Activated naive CD4-positive, alpha-beta T cell treated with Interleukin-2 at 50 U/mL for 16 hours (primary cell): ENCODE data around the gene RHBDD3.

Experiments
- DNase-seq: peaks from one replicate; pipeline ENCODE4 v3.0.0-alpha.2; 2020

The RHBDD3 gene

DNA sequence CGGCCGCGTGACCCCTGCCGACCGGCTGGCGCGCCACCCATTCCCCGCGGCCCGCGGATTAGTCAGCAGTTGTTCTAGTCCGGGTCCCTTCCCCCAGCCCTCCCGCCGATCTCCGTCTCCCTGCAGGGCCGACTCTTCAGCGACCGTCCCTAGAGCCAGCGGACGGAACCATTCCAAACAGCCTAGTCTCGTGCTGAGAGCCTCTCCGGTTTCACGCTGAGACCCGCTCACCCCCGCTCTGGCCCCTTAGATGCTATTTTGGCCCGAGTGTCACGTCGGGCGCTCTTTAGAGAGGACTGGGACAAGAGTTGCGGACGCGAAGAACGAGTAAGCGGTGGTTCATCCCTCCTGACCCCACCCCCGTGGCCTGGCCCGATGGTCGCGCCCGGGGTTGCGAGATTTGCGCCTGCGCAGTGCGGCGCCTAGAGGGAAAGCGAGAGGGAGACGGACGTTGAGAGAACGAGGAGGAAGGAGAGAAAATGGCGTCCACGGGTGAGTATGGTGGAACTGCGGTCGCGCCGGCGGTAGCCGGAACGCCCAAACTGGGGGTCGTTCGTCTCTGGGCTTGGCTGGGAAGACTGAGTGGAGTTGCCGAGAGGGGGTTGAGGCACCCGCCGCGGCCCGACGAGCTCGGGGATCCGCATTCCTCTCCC, at the start of gene RHBDD3, which contains the start of gene EWSR1:
RHBDD3 (minus strand) TSS at position 124 of the 653 bp plus-strand sequence. CDS start 2,355 bp downstream, outside the sequence.
EWSR1 (plus strand) TSS at position 411 of the 653 bp plus-strand sequence; CDS start at position 480, 69 bp downstream.
- peak; percentile 96 for DNase-seq

DNA sequence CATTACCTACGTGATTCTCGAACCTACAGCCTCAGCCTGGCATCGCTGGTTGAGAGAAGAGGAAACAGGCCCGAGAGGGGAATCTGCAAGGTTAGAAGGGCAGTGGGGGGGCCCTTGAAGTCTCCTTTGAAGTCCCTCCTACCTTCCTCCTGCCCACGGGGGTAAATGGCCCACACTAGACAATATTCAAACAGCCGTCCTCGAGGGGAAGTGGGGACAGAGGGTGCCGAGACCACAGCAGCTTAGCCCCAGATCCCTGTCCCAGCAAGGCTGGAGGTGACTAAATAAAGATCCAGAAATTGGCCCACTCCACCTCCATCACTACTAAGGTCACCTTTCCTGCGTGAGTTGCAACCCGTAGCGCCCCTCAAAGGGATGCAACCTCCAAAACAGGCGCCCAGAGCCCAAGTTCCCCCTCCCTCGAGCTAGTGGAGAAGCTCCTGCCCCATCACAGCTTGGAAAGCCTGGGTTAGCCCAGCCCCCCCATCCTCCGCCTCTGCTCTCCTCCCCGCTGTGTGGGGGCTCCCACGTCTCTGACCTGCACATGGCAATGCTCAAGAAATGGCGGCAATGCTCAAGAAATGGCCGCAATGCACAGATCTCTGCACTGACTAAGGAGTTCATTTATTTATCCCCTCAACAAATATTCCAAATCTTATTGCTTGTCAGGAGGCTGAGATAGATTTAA, 48.5 kb upstream of the RHBDD3 start:
- DNase-seq, result no peak

DNA sequence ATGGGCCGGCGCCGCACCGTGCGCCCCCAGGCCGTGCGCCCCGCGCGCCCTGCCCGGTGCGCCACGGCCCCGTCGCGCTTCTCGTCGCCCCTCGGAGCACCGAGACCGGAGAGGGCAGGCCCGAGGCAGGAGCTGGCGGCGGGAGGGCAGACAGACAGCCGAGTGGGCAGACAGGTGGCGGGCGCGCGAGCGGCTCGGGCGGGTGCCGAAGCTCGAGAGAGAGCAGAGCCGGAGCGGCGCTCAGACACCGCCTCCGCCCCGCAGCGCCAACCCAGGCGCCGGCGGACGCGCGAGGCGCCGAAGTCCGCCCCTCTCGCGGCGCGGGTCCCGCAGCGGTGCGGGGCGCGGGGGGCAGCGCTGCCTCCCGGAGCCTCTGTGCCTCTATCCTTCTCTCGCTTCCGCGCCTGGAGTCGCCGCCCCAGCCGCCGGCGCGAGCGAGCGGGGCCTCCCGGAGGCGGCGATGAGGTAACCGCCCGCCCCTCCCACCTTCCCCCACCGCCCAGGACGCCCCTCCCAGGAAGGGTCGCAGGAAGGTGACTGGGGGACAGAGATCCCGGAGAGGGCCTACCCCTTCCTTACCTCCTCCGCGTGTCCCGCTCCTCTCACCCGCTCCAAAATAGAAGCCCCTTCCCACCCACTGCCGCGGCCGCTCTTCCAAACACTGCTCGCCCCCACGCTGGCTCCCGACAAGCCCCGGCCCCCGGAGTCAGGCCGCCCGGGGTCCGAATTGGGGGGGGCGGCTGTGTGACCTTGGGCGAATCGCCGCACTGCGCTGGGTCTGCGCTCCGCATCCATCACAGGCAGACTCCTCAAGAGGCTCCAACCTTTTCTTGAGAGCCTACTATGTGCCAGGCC, 47.7 kb upstream of the RHBDD3 start, which contains the start of gene RASL10A:
RASL10A (minus strand) TSS at position 412 of the 855 bp plus-strand sequence. CDS start 451 bp downstream, outside the sequence.
- DNase-seq, result no peak

DNA sequence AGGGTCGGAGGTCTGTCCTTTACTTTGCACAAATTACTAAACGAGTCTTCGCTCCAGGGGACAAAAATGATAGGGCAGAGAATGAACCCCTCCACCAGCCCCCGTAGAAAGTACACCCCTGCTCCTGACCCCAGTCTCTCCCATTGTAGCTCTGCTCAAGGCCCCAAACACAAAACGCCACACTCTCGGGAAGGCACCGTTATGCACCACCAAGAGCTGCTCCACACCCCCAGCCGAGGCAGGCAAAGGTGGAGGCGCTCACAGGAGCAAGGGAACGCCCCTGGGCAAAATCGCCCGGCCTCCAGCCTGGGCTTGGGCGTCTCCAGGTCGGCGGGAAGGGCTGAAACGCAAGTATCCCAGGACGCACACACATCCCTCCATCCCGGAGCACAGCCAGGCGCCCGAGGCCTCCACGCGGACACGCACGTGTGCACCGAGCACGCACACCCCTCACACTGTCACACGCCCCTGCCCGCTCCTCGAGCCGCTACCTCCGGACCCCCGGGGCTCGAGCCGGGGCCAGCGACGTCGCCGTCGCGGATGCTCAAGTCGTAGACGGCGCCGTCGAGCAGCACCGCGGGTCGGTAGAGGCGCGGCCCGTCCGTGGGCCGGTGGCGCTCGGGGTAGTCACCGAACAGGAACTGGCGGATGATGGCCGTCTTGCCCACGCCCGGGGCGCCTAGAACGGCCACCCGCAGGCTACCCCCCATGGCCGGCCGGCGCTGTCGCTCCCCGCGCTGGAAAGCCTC, 46.9 kb upstream of the RHBDD3 start:
- no peak for DNase-seq

DNA sequence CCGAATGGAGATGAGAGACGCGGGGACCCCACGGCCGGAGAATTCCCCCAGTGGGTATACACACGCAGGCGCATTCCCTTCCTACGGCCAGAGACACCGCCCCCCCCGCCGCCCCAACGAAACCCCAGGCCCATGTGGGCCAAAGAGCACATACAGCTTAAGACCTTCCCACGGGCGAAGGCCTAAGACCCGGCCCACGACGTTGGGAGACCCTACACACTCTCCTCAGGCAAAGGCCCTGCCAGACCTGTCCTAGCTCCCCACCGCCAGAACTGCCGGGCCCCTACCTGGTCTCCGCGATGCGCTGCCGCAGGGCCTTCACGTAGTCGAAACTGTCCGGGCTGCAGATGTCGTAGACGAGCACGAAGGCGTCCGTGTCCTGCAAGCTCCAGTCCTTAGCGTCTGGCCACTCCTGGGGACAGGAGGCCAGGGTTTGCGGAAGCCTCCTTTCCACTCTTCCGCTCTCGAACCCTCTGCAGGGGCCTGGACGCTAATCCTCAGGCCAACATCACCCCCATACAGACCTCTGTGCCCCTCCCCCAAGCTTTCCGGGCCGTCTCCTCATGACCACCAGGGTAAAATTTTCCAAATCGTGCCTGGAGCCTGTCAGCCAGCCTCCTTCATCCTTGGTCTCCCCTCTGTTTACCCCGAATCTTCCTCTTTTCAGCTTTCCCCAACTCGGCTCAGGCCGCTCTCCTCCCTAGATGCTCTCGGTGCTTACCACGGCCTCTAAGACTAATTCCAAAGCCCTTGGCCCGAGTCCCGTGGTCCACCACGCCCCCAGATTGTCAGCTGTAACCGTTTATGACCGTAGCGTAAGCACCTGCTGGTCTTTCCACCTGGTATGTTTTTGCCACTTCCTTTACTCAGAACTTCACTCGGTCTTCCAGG, 46.0 kb upstream of the RHBDD3 start:
- DNase-seq, result no peak

DNA sequence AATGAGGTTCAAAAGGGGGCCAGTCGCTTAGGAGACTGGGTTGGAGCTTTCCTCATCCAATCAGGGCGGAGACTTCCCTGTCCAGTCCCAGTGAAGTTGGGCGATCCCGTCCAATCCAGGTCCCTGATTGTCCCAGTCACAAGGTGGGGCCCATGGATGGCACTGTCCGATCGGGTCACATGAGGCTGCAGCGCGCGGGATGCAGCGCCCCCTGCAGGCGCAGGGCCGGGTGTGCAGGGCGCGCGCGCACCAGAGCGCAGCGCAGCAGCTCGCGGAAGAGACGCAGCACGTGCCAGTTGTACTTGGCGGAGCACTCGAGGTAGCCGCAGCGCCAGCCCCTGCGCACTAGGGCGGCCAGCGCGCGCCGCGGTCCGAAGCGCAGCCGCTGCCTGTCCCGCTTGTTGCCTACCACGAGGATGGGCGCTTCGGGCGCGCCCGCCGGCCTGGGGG, 45.4 kb upstream of the RHBDD3 start:
- DNase-seq, result no peak

DNA sequence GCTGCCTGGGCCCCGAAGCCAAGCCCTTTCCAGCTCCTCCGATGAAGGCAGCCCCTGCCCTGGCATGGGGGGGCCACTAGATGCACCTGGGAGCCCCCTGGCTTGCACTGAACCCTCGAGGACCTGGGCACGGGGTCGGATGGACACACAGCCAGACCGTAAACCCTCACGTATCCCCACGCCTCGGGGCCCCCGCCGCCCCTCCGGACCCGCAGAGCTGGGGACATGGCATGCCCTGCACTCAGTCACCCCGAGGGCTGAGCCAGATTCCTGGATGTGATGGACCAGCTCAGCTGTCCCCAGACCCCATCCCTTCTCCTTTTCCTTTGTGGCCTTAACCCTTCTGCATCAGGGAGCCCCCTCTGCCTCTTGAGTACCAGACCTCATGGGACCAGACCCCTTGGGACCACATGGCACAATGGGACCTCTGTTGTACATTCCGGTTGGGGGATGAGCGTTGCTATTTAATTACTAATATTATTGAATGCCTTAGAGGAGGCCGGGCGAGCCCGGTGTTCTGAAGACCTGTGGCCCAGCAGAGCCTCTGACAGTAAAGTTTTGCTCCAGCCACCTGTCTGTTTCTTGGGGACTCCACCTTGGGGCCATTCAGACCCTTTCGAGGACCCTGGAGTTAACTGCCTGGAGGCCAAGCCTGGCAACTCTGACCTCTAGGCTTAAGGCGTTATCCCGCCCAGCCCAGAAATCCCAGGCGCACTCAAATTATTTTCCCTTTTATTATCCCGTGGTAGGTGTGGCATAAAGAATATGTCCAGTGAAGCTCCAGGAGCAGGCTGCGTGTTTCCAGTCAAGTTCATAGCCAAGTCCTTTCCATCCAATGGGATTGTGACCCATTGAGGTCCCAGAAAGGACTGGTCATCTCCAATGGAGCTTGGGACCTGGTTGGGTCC, 44.7 kb upstream of the RHBDD3 start:
- no peak for DNase-seq

DNA sequence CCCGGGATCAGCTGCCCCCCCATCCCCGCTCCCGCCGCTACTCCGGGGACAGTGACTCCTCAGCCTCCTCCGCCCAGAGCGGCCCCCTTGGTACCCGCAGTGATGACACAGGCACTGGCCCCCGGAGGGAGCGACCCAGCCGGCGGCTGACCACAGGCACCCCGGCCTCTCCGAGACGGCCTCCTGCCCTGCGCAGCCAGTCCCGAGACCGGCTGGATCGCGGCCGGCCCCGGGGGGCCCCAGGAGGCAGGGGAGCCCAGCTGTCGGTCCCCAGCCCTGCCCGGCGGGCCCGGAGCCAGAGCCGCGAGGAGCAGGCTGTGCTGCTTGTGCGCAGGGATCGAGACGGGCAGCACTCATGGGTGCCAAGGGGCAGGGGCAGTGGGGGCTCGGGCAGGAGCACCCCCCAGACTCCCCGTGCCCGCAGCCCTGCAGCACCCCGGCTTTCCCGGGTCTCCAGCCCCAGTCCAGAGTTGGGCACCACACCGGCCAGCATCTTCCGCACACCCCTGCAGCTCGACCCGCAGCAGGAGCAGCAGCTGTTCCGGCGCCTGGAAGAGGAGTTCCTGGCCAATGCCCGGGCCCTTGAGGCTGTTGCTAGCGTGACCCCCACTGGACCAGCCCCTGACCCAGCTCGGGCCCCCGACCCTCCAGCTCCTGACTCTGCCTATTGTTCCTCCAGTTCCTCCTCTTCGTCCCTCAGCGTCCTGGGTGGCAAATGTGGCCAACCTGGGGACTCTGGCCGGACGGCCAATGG, 43.9 kb upstream of the RHBDD3 start:
- DNase-seq, result no peak

DNA sequence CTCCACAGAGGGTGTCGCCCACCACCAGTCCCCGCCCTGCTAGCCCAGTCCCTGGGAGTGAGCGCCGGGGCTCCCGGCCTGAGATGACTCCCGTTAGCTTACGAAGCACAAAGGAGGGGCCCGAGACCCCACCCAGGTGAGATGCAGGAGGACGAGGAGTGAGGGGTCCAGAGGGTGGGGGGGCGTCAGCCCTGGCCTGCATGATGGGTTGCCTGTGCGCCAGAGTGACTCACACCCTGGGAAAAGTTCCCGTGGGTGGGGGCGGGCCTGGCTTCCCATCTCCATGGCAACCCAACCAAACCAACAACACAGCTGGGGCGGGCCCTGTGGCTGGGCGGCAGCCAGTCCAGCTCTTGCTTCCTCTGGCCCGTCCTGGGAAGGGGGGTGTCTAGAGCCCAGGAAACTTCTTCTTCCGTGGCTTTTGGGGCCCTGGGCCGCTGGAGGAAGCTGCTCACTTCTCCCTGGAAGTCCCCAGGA, 43.1 kb upstream of the RHBDD3 start:
- DNase-seq, result peak; percentile 71

DNA sequence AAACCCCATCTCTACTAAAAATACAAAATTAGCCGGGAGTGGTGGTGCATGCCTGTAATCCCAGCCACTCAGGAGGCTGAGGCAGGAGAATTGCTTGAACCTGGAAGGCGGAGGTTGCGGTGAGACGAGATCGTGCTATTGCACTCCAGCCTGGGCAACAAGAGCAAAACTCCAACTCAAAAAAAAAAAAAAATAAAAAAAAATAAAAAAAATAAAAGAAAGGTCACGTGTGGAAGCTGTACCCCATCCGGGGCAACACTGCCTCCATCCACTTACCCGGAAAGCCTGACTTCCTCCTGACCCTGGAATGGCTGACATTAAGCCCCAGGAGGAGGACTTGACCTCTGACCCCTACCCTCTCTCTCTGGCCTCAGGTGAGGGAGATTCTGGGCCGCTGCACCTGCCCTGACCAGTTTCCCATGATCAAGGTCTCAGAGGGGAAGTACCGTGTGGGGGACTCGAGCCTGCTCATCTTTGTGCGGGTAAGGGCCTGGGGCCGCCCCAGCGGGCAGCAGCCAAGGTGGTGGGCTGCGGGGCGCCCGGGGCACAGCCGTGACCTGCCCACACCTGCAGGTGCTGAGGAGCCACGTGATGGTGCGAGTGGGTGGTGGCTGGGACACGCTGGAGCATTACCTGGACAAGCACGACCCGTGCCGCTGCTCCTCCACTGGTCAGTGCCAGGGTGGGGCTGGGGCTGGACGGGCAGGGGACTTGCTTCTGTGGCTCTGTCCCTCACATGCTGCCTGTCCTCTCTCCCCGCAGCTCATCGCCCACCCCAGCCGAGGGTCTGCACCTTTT, 42.5 kb upstream of the RHBDD3 start:
- no peak for DNase-seq

DNA sequence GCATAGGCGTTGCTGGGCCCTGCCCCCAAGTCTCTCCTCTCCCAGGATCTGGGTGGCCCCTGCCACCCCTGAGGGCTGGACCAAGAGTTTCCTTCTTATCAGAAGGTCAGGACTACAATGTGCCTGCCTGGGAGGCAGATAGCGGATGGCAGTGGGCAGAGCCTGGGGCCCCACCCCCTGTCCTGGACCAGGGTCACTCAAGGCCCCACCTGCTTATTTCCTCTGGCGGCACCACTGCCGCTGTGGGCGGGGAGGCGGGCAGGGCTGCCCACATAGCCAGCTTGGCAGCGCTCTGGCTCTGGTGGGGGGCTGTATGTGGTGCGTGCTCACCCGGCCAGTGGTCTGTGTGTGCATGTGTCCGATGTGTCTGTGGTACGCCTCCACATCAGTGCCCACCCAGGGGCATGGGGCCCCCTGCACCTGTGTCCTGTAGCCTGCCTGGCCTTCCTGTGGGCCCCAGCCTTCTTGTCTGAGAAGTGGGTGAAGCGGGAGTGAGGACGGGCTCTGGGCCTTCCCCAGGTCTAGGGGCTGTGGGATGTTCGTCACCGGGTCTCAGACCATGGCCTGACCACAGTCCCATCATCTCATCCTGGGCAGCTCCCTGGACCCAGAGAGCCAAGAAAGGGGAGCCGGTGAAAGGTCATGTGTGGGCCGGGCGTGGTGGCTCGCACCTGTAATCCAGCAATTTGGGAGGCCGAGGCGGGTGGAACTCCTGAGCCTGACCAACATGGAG, 41.7 kb upstream of the RHBDD3 start:
- no peak for DNase-seq

DNA sequence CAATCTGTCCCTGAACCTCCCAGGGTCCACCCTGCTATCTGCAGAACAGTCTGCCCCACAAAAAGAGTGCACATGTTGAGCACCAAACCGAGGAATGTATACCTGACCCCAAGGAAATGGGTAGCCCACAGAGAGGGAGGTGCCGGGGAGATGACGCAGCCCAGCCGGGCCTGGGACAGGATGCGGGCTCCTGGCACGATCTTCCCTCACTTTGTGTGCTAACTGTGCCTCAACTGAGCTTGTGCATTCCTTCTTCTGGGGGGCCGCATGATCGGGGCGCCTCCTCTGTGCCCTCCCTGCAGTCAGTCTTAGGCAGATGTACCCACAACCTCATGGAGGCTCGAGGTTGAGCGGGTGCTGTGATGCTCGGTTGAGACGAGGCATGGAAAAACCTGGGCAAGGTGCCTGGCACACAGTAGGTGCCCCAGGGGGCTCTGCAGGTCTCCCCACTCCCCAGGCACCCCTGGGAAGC, 41.0 kb upstream of the RHBDD3 start:
- peak; percentile 23 for DNase-seq

DNA sequence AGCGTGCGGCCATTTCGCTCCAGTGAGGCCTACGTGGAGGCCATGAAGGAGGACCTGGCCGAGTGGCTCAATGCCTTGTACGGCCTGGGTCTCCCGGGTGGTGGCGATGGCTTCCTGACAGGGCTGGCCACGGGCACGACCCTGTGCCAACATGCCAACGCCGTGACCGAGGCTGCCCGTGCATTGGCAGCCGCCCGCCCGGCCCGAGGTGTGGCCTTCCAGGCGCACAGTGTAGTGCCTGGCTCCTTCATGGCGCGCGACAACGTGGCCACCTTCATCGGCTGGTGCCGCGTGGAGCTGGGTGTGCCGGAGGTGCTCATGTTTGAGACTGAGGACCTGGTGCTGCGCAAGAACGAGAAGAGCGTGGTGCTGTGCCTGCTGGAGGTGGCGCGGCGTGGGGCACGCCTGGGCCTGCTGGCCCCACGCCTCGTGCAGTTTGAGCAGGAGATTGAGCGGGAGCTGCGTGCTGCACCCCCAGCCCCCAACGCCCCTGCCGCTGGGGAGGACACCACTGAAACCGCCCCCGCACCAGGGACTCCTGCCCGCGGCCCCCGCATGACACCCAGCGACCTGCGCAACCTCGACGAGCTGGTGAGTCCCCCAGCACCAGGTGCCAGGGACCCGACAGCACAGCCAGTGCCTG, 40.5 kb upstream of the RHBDD3 start:
- no peak for DNase-seq

DNA sequence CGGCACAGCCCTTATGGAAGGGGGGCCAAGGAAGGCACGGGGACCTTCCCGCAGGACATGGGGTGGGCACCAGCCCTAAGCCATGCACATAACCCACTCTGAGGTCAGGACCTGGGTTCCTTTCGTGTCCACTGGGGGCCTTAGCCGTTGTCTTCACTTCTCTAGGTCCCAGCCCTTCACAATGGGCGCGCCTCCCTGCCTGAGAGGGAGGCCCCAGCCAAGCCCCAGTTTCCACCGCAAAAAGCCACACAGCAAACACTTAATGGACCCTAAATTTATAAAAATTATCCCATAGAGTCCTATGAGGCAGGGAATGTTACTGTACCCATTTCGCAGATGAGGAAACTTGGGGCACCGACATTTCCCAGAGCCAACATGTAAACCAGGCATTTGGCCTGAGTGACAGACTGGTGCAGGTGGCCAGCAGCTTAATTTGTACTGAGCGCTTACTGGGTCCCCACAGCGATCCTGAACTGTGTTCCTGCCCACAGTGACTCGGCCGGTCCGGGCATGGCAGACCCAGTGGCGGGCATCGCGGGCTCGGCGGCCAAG, 39.9 kb upstream of the RHBDD3 start:
- no peak for DNase-seq

DNA sequence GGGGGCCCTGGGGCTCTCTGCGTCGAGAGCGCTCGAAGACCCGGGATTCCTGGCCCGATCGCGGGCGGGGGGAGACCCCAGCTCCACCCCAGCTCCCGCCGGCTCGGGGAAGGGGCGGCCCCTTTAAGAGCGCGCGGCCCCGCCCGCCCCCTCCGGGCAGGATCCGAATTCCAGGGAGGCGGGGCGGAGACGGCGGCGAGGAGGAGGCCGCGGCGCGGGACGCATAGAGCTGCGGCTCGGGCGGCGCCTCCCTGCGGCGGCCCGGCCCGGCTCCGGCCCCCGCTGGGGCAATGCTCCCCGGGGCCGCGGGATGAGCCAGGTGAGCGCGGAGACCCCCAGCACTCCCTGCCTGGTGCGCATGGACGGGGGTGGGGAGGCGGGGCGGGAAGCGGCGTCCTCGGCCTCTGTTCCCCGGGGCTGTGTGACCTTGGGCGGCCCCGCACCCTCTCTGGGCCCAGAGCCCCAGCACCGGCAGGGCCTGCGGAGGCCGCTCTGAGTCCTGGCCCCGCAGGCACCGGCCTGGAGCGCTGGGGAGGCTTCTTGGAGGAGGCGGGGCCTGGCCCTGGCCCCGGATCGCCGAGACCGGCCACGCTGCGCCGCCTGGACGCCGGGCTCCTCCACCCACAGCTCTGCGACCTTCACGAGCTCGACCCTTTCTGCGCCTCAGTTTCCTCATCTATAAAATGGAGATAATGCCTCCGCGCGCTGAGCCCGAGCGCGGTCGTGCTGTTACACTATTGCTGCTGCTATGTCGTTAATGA, 39.2 kb upstream of the RHBDD3 start:
- DNase-seq, result peak; percentile 47
